ENCODE measurements around the gene HDDC2. TPM values are rescaled to one million over a fixed set of nuclear protein-coding genes. Genes with fewer than 3 reads are reported as not detected.

The HDDC2 gene
- total and polyA plus RNA-seq, 2 experiments from 2014 or later = 69.5 to 131 TPM

DNA sequence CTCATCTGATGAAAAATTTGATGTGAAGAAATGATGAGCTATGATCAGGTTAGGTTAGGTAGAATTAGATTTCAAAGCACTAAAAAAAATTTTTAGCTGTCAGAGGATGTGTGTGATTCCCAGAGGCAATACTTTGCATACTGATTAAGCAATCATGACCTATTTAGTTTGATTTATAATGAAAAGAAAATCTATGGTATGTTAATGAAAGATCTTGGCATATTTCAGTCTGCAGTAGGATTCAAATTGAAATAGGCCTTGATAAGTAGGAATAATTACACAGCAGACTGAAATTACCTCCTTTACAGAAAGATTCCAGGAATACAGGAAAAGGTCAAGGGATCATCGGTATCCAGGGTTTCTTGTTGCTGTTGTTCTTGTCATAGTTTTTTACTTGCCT, 69.3 kb downstream of the HDDC2 start:
- Mint-ChIP-seq H3K36me3 (ENCODE audit: low read depth) (no peaks in the 10 kb centered on the region), H3K27ac (no peak overlapping the region), H3K27me3 (ENCODE audit: insufficient read depth, low read depth, poor library complexity) (no peaks in the 10 kb centered on the region), H3K9me3 (no peaks in the 10 kb centered on the region), H3K4me3 (no peak overlapping the region), H3K4me1 (peaks cover 10% of the 10 kb centered on the region; the same call in 2 of the 3 replicates)
- DNase-seq (ENCODE audit: low spot score) = no peak
- no peaks in the 10 kb centered on the region for H3K79me2 ChIP-seq (replicated peaks; ENCODE audit: insufficient read depth)
- no peaks in the 10 kb centered on the region for H3K27me3 ChIP-seq (ENCODE audit: insufficient read depth)
- H3F3A ChIP-seq (replicated peaks; ENCODE audit: low read depth) = no peaks in the 10 kb centered on the region
- no peak for ATAC-seq
- no peaks in the 10 kb centered on the region for H3K36me3 ChIP-seq (ENCODE audit: insufficient read depth)
- H2AFZ ChIP-seq = no peak overlapping the region
- no peaks in the 10 kb centered on the region for H3K9me2 ChIP-seq (ENCODE audit: insufficient read depth)
- no peak overlapping the region for H3K4me2 ChIP-seq
- no peaks in the 10 kb centered on the region for H4K20me1 ChIP-seq (replicated peaks; ENCODE audit: insufficient read depth)
- no peak overlapping the region for H3K4me3 ChIP-seq
- no peak overlapping the region for H3K27ac ChIP-seq (ENCODE audit: low read depth)
- TF ChIP-seq, protein P1, sequence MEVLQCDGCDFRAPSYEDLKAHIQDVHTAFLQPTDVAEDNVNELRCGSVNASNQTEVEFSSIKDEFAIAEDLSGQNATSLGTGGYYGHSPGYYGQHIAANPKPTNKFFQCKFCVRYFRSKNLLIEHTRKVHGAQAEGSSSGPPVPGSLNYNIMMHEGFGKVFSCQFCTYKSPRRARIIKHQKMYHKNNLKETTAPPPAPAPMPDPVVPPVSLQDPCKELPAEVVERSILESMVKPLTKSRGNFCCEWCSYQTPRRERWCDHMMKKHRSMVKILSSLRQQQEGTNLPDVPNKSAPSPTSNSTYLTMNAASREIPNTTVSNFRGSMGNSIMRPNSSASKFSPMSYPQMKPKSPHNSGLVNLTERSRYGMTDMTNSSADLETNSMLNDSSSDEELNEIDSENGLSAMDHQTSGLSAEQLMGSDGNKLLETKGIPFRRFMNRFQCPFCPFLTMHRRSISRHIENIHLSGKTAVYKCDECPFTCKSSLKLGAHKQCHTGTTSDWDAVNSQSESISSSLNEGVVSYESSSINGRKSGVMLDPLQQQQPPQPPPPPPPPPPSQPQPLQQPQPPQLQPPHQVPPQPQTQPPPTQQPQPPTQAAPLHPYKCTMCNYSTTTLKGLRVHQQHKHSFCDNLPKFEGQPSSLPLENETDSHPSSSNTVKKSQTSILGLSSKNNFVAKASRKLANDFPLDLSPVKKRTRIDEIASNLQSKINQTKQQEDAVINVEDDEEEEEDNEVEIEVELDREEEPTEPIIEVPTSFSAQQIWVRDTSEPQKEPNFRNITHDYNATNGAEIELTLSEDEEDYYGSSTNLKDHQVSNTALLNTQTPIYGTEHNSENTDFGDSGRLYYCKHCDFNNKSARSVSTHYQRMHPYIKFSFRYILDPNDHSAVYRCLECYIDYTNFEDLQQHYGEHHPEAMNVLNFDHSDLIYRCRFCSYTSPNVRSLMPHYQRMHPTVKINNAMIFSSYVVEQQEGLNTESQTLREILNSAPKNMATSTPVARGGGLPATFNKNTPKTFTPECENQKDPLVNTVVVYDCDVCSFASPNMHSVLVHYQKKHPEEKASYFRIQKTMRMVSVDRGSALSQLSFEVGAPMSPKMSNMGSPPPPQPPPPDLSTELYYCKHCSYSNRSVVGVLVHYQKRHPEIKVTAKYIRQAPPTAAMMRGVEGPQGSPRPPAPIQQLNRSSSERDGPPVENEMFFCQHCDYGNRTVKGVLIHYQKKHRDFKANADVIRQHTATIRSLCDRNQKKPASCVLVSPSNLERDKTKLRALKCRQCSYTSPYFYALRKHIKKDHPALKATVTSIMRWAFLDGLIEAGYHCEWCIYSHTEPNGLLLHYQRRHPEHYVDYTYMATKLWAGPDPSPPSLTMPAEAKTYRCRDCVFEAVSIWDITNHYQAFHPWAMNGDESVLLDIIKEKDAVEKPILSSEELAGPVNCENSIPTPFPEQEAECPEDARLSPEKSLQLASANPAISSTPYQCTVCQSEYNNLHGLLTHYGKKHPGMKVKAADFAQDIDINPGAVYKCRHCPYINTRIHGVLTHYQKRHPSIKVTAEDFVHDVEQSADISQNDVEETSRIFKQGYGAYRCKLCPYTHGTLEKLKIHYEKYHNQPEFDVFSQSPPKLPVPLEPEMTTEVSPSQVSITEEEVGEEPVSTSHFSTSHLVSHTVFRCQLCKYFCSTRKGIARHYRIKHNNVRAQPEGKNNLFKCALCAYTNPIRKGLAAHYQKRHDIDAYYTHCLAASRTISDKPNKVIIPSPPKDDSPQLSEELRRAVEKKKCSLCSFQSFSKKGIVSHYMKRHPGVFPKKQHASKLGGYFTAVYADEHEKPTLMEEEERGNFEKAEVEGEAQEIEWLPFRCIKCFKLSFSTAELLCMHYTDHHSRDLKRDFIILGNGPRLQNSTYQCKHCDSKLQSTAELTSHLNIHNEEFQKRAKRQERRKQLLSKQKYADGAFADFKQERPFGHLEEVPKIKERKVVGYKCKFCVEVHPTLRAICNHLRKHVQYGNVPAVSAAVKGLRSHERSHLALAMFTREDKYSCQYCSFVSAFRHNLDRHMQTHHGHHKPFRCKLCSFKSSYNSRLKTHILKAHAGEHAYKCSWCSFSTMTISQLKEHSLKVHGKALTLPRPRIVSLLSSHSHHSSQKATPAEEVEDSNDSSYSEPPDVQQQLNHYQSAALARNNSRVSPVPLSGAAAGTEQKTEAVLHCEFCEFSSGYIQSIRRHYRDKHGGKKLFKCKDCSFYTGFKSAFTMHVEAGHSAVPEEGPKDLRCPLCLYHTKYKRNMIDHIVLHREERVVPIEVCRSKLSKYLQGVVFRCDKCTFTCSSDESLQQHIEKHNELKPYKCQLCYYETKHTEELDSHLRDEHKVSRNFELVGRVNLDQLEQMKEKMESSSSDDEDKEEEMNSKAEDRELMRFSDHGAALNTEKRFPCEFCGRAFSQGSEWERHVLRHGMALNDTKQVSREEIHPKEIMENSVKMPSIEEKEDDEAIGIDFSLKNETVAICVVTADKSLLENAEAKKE (CRISPR knock-in tag; IDR thresholded peaks at IDR 0.05) = no peak
- TF ChIP-seq ZNF331 (CRISPR knock-in tag; IDR thresholded peaks at IDR 0.05; ENCODE audit: low read depth) = no peak
- no peak for TF ChIP-seq CREB1 (CRISPR knock-in tag; IDR thresholded peaks at IDR 0.05; ENCODE audit: low read depth)
- no peak for TF ChIP-seq ZNF114 (CRISPR knock-in tag; IDR thresholded peaks at IDR 0.05)
- TF ChIP-seq, protein P2, sequence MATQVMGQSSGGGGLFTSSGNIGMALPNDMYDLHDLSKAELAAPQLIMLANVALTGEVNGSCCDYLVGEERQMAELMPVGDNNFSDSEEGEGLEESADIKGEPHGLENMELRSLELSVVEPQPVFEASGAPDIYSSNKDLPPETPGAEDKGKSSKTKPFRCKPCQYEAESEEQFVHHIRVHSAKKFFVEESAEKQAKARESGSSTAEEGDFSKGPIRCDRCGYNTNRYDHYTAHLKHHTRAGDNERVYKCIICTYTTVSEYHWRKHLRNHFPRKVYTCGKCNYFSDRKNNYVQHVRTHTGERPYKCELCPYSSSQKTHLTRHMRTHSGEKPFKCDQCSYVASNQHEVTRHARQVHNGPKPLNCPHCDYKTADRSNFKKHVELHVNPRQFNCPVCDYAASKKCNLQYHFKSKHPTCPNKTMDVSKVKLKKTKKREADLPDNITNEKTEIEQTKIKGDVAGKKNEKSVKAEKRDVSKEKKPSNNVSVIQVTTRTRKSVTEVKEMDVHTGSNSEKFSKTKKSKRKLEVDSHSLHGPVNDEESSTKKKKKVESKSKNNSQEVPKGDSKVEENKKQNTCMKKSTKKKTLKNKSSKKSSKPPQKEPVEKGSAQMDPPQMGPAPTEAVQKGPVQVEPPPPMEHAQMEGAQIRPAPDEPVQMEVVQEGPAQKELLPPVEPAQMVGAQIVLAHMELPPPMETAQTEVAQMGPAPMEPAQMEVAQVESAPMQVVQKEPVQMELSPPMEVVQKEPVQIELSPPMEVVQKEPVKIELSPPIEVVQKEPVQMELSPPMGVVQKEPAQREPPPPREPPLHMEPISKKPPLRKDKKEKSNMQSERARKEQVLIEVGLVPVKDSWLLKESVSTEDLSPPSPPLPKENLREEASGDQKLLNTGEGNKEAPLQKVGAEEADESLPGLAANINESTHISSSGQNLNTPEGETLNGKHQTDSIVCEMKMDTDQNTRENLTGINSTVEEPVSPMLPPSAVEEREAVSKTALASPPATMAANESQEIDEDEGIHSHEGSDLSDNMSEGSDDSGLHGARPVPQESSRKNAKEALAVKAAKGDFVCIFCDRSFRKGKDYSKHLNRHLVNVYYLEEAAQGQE (IDR thresholded peaks at IDR 0.05; ENCODE audit: unreplicated experiment) = no peak
- no peak for TF ChIP-seq POLR2AphosphoS5 (IDR thresholded peaks at IDR 0.05; ENCODE audit: low read depth)
- TF ChIP-seq JUNB (IDR thresholded peaks at IDR 0.05; ENCODE audit: unreplicated experiment) = no peak
- TF ChIP-seq, protein P3, sequence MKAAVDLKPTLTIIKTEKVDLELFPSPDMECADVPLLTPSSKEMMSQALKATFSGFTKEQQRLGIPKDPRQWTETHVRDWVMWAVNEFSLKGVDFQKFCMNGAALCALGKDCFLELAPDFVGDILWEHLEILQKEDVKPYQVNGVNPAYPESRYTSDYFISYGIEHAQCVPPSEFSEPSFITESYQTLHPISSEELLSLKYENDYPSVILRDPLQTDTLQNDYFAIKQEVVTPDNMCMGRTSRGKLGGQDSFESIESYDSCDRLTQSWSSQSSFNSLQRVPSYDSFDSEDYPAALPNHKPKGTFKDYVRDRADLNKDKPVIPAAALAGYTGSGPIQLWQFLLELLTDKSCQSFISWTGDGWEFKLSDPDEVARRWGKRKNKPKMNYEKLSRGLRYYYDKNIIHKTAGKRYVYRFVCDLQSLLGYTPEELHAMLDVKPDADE (IDR thresholded peaks at IDR 0.05) = no peak
- TF ChIP-seq STAT1 (IDR thresholded peaks at IDR 0.05; ENCODE audit: unreplicated experiment) = no peak
- H3K4me1 ChIP-seq (ENCODE audit: insufficient read depth) = no peaks in the 10 kb centered on the region
